ENCODE data around the gene GLRX3.

GLRX3 gene

GRCh38 chr10:130191380-130191779, 55.2 kb downstream of the GLRX3 start:
- POLR2A ChIA-PET, result no interaction called here
- H3K4me1 ChIP-seq (ENCODE audit: control insufficient read depth, insufficient read depth, low read length), result peaks cover 3% of the 10 kb centered on the region; the same call in 1 of the 2 replicates
- no peaks in the 10 kb centered on the region for H3K9me3 ChIP-seq (ENCODE audit: control insufficient read depth, insufficient read depth, low read depth, low read length)
- no peak overlapping the region for H3K27ac ChIP-seq (ENCODE audit: extremely low read depth, low read depth, low read length)
- CTCF ChIA-PET, result interaction anchor here (0.7 to 1.8 kb wide), 4 partner anchors 14 to 1683 kb away, joined by 3 to 10 read pairs (median 4); no protein-coding TSS in a partner anchor
- TF ChIP-seq ZNF624 (tag by site-specific recombination; IDR thresholded peaks at IDR 0.05), result no peak
- TF ChIP-seq ZBTB48 (tag by site-specific recombination; IDR thresholded peaks at IDR 0.05), result no peak
- TF ChIP-seq ZNF664 (tag by site-specific recombination; IDR thresholded peaks at IDR 0.05), result no peak
- TF ChIP-seq ZNF510 (tag by site-specific recombination; IDR thresholded peaks at IDR 0.05; ENCODE audit: insufficient replicate concordance), result no peak
- TF ChIP-seq ZNF214 (tag by site-specific recombination; IDR thresholded peaks at IDR 0.05; ENCODE audit: borderline replicate concordance), result no peak
- no peak for TF ChIP-seq SCRT1 (tag by site-specific recombination; IDR thresholded peaks at IDR 0.05; ENCODE audit: borderline replicate concordance)
- TF ChIP-seq ZFP41 (tag by site-specific recombination; IDR thresholded peaks at IDR 0.05; ENCODE audit: borderline replicate concordance), result no peak
- TF ChIP-seq, protein P1, sequence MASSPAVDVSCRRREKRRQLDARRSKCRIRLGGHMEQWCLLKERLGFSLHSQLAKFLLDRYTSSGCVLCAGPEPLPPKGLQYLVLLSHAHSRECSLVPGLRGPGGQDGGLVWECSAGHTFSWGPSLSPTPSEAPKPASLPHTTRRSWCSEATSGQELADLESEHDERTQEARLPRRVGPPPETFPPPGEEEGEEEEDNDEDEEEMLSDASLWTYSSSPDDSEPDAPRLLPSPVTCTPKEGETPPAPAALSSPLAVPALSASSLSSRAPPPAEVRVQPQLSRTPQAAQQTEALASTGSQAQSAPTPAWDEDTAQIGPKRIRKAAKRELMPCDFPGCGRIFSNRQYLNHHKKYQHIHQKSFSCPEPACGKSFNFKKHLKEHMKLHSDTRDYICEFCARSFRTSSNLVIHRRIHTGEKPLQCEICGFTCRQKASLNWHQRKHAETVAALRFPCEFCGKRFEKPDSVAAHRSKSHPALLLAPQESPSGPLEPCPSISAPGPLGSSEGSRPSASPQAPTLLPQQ (tag by site-specific recombination; IDR thresholded peaks at IDR 0.05), result no peak
- no peak for TF ChIP-seq ZNF223 (tag by site-specific recombination; IDR thresholded peaks at IDR 0.05)
- no peak for TF ChIP-seq GLIS1 (tag by site-specific recombination; IDR thresholded peaks at IDR 0.05)
- TF ChIP-seq ZFP3 (tag by site-specific recombination; IDR thresholded peaks at IDR 0.05; ENCODE audit: low read depth), result no peak
- TF ChIP-seq ZNF341 (tag by site-specific recombination; IDR thresholded peaks at IDR 0.05; ENCODE audit: low read depth), result no peak
- no peak for TF ChIP-seq SP2 (tag by site-specific recombination; IDR thresholded peaks at IDR 0.05)
- no peak for TF ChIP-seq ZSCAN30 (tag by site-specific recombination; IDR thresholded peaks at IDR 0.05)
- TF ChIP-seq FEZF1 (tag by site-specific recombination; IDR thresholded peaks at IDR 0.05), result no peak
- no peak for TF ChIP-seq ZNF596 (tag by site-specific recombination; IDR thresholded peaks at IDR 0.05)
- TF ChIP-seq ZNF561 (tag by site-specific recombination; IDR thresholded peaks at IDR 0.05; ENCODE audit: borderline replicate concordance), result no peak
- peaks cover 0 to 20% of the 10 kb centered on the region in 2 experiments; a peak in 1 of 3 replicates for H3K36me3 ChIP-seq (ENCODE audit: control insufficient read depth in 2 of 2, insufficient read depth in 1 of 2, low read length in 2 of 2)
- no peak overlapping the region for H3K4me3 ChIP-seq (ENCODE audit: low read depth, low read length)

DNA sequence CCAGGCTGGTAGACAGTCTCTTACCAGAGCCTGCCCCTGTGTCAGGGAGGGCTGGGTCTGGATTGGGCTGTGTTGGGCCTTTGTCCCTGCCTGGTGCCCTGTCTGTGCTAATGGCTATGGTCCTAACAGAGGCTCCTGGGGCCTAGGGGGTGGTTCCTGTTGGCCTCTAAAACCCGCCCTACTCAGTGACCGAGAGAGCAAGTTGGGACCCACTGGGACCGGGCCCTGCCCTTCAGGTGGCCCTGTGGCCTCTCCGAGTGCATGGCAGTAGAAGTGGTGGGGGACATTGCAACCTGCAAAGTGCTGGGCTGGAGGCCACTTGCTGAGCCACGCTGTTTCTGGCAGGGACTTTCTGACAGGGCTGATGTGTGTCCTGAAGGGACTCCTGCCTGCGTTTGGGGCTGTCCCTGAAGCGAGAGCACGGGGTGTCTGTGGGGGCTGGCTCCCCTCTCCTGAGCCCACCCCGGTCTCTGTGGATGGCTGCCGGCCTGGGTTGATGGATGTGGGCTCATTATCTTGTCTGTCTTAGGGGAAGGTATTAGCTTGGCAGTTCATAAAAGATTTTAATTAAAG, 56.2 kb downstream of the GLRX3 start:
- Histone ChIP-seq H3K27ac (ENCODE audit: extremely low read depth, low read depth, low read length) (no peak overlapping the region), H3K4me1 (ENCODE audit: control insufficient read depth, insufficient read depth, low read length) (peaks cover 3% of the 10 kb centered on the region; the same call in 1 of the 2 replicates), H3K9me3 (ENCODE audit: control insufficient read depth, insufficient read depth, low read depth, low read length) (no peaks in the 10 kb centered on the region), H3K4me3 (ENCODE audit: low read depth, low read length) (no peak overlapping the region), H3K36me3 (ENCODE audit: control insufficient read depth in 2 of 2, insufficient read depth in 1 of 2, low read length in 2 of 2) (peaks cover 0 to 12% of the 10 kb centered on the region in 2 experiments; a peak in 1 of 3 replicates)
- TF ChIP-seq ZNF140 (tag by site-specific recombination; IDR thresholded peaks at IDR 0.05) (no peak), ZNF701 (tag by site-specific recombination; IDR thresholded peaks at IDR 0.05) (no peak), EGR2 (tag by site-specific recombination; IDR thresholded peaks at IDR 0.05; ENCODE audit: low read depth) (no peak), ZNF830 (tag by site-specific recombination; IDR thresholded peaks at IDR 0.05; ENCODE audit: low read depth) (no peak), ZNF350 (tag by site-specific recombination; IDR thresholded peaks at IDR 0.05) (no peak), ZNF654 (tag by site-specific recombination; IDR thresholded peaks at IDR 0.05; ENCODE audit: low read depth) (no peak), ZNF366 (tag by site-specific recombination; conservative IDR thresholded peaks at IDR 0.05) (no peak), ZNF18 (tag by site-specific recombination; IDR thresholded peaks at IDR 0.05) (no peak)
- TF ChIP-seq, protein P2, sequence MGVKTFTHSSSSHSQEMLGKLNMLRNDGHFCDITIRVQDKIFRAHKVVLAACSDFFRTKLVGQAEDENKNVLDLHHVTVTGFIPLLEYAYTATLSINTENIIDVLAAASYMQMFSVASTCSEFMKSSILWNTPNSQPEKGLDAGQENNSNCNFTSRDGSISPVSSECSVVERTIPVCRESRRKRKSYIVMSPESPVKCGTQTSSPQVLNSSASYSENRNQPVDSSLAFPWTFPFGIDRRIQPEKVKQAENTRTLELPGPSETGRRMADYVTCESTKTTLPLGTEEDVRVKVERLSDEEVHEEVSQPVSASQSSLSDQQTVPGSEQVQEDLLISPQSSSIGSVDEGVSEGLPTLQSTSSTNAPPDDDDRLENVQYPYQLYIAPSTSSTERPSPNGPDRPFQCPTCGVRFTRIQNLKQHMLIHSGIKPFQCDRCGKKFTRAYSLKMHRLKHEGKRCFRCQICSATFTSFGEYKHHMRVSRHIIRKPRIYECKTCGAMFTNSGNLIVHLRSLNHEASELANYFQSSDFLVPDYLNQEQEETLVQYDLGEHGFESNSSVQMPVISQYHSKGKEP (tag by site-specific recombination; IDR thresholded peaks at IDR 0.05), result no peak
- ChIA-PET CTCF (interaction anchor here (0.6 kb wide), 1 partner anchor 1183 kb away, joined by 3 read pairs; no protein-coding TSS in a partner anchor), POLR2A (no interaction called here)
